AG08396 (cell line): ENCODE data around the gene CLEC7A.

ENCODE experiments used
- DNase-seq: peaks from one replicate; pipeline ENCODE4 v3.0.0; 2012; ENCODE audit warnings: low spot score, mixed read lengths

CLEC7A gene

GRCh38 chr12:10140001-10140400, 10.0 kb upstream of the CLEC7A start:
- DNase-seq = peak; percentile 40

- no peak for DNase-seq
These were observed 6.7 kb upstream of the CLEC7A start for GRCh38 chr12:10136637-10137205.

- no peak for DNase-seq
These were observed 5.1 kb upstream of the CLEC7A start for GRCh38 chr12:10135126-10135525.

GRCh38 chr12:10132850-10133370, 2.9 kb upstream of the CLEC7A start:
- no peak for DNase-seq

GRCh38 chr12:10131111-10131690, 1.2 kb upstream of the CLEC7A start:
- no peak for DNase-seq

GRCh38 chr12:10128687-10129086, 1.3 kb downstream of the CLEC7A start:
- DNase-seq = no peak

- DNase-seq = no peak
These were observed 3.6 kb downstream of the CLEC7A start for GRCh38 chr12:10126413-10126812.

GRCh38 chr12:10122689-10123088, 7.3 kb downstream of the CLEC7A start:
- DNase-seq = no peak

- DNase-seq = no peak
These were observed 8.7 kb downstream of the CLEC7A start for GRCh38 chr12:10121278-10121677.

GRCh38 chr12:10119066-10119465, 10.9 kb downstream of the CLEC7A start:
- DNase-seq = no peak

- DNase-seq = no peak
These were observed 14.1 kb downstream of the CLEC7A start for GRCh38 chr12:10115890-10116289.

- DNase-seq = no peak
These were observed 14.7 kb downstream of the CLEC7A start for GRCh38 chr12:10115311-10115710.

GRCh38 chr12:10113920-10114319, 16.1 kb downstream of the CLEC7A start:
- no peak for DNase-seq

GRCh38 chr12:10113075-10113474, 16.9 kb downstream of the CLEC7A start:
- no peak for DNase-seq

GRCh38 chr12:10111451-10111850, 18.5 kb downstream of the CLEC7A start:
- DNase-seq = no peak

GRCh38 chr12:10110256-10110844, 19.6 kb downstream of the CLEC7A start:
- DNase-seq = no peak

GRCh38 chr12:10102322-10102721, 27.7 kb downstream of the CLEC7A start:
- no peak for DNase-seq

GRCh38 chr12:10101648-10102220, 28.3 kb downstream of the CLEC7A start:
- no peak for DNase-seq

- DNase-seq = peak; percentile 14
These were observed 28.9 kb downstream of the CLEC7A start for GRCh38 chr12:10101042-10101579.

GRCh38 chr12:10098791-10099190, 31.2 kb downstream of the CLEC7A start, which contains the start of gene CLEC1A:
Gene CLEC1A (minus strand): TSS chr12:10098985. CDS start chr12:10098922, 63 bp downstream.
- DNase-seq = peak; percentile 12

- DNase-seq = no peak
These were observed 32.5 kb downstream of the CLEC7A start for GRCh38 chr12:10097521-10097920.

- no peak for DNase-seq
These were observed 34.0 kb downstream of the CLEC7A start for GRCh38 chr12:10095971-10096370.
